ENCODE measurements around the gene FAM47E. TPM values are rescaled to one million over a fixed set of nuclear protein-coding genes. Genes with fewer than 3 reads are reported as not detected.

Gene FAM47E
- total and polyA plus RNA-seq, 2 of the 13 experiments (the other 11 are each of a cell fraction or from before 2014, with no cell fraction given) = 0.33 to 0.66 TPM

DNA sequence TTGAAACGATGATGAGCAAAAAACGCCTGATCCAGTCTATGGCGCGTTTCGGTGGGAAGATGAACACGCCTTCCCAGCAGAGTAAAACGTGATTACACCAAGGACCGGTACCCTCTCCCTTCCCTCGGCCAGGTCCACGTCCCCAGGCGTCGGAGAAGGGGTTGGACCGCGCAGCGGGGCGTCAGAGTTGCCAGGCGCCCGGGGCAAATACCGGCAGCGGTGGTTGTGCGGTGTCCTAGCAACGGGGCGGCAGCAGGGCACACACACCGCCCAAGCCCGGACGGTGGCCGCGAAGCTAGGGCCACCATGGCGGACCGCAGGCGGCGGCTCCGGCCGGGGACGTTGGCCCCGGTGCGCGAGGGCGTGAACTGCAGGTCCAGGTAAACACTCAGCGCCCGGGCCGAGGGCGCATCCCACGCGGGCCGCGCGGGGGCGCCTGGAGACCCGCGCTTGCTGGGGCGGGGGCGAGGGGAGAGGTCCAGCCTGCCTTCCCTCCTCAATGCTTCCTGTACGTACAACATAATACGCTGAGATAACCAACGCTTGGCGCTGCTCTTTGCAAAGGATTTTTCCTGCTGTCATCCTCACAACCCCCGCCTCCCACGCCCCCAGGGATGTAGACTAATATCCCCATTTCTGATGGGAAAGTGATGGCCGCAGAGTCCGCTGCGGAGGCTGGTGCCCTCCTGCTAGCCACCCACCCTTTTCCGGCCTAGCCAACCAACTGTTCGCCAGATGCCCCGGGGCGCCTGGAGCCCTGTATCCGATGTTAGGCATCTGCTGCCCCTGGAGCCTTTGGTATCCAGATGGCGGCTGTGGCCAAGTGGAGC, at the start of gene FAM47E (continued):
- TF ChIP-seq ZNF12 (CRISPR knock-in tag; IDR thresholded peaks at IDR 0.05) (no peak), ZNF619 (CRISPR knock-in tag; IDR thresholded peaks at IDR 0.05) (peak; percentile 37; the same call in 1 of the 2 replicates), TCF7L2 (IDR thresholded peaks at IDR 0.05; ENCODE audit: low read depth, low read length) (no peak), ZBTB46 (CRISPR knock-in tag; IDR thresholded peaks at IDR 0.05; ENCODE audit: borderline replicate concordance) (no peak), ZFX (CRISPR knock-in tag; IDR thresholded peaks at IDR 0.05; ENCODE audit: low read depth) (no peak), CHD2 (IDR thresholded peaks at IDR 0.05; ENCODE audit: low read depth, low read length) (no peak), ZNF574 (CRISPR knock-in tag; IDR thresholded peaks at IDR 0.05) (peak; percentile 72), ZSCAN25 (CRISPR knock-in tag; IDR thresholded peaks at IDR 0.05) (no peak), ZFY (CRISPR knock-in tag; IDR thresholded peaks at IDR 0.05) (peak; percentile 59), ZNF598 (CRISPR knock-in tag; IDR thresholded peaks at IDR 0.05; ENCODE audit: borderline replicate concordance) (0 out of 2 replicates have a peak, but pooled peaks have one; percentile 76), KIAA2018 (CRISPR knock-in tag; IDR thresholded peaks at IDR 0.05; ENCODE audit: borderline replicate concordance) (no peak)
- TF ChIP-seq, protein P1, sequence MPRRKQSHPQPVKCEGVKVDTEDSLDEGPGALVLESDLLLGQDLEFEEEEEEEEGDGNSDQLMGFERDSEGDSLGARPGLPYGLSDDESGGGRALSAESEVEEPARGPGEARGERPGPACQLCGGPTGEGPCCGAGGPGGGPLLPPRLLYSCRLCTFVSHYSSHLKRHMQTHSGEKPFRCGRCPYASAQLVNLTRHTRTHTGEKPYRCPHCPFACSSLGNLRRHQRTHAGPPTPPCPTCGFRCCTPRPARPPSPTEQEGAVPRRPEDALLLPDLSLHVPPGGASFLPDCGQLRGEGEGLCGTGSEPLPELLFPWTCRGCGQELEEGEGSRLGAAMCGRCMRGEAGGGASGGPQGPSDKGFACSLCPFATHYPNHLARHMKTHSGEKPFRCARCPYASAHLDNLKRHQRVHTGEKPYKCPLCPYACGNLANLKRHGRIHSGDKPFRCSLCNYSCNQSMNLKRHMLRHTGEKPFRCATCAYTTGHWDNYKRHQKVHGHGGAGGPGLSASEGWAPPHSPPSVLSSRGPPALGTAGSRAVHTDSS (CRISPR knock-in tag; conservative IDR thresholded peaks at IDR 0.05) = no peak
